Calu3 (cell line): Measurements from ENCODE around the gene MAP6. TPM values are rescaled to one million over a fixed set of nuclear protein-coding genes. Genes with fewer than 3 reads are reported as not detected.

Experiments
- BruUV-seq: library from RNA; stranded (reverse); fragments of 400-500 nt; replicated peaks from 2 replicates; lab custom pipeline; 2021; lab: Mats Ljungman, UMichigan
- CTCF ChIA-PET: fragments of 300-600 bp; sonication (Branson Sonifier 250); formaldehyde crosslinking; loops from one replicate; lab custom pipeline; 2022; ENCODE audit warnings: antibody characterized with exemption; lab: Charles Lee
- DNase-seq: peaks from one replicate; pipeline ENCODE4 v3.0.0; 2022
- H3K27ac Mint-ChIP-seq: one replicate; pipeline ENCODE4 v1.8.0; 2022; ENCODE audit warnings: mixed read lengths; ENCODE audit not compliant: unreplicated experiment
- H3K27me3 Mint-ChIP-seq: one replicate; pipeline ENCODE4 v1.8.0; 2022; ENCODE audit warnings: mixed read lengths; ENCODE audit not compliant: unreplicated experiment
- H3K36me3 Mint-ChIP-seq: one replicate; pipeline ENCODE4 v1.8.0; 2022; ENCODE audit warnings: mild to moderate bottlenecking, moderate library complexity, mixed read lengths; ENCODE audit not compliant: insufficient read depth, unreplicated experiment
- H3K4me1 Mint-ChIP-seq: one replicate; pipeline ENCODE4 v1.8.0; 2022; ENCODE audit warnings: mild to moderate bottlenecking, low read depth, mixed read lengths; ENCODE audit not compliant: unreplicated experiment
- H3K4me3 Mint-ChIP-seq: one replicate; pipeline ENCODE4 v1.8.0; 2022; ENCODE audit warnings: mild to moderate bottlenecking, low read depth, moderate library complexity, mixed read lengths; ENCODE audit not compliant: unreplicated experiment
- H3K9me3 Mint-ChIP-seq: one replicate; pipeline ENCODE4 v1.8.0; 2022; ENCODE audit warnings: low read depth, mixed read lengths; ENCODE audit not compliant: unreplicated experiment
- intact Hi-C: fragments of 100-400 bp; cut with micrococcal nuclease; formaldehyde crosslinking; loops from one replicate; pipeline ENCODE4 v1.10.0; 2022; ENCODE audit not compliant: unreplicated experiment
- total RNA-seq: library from RNA; stranded (reverse); gene quantifications from 2 replicates; pipeline ENCODE4 v1.2.3, GENCODE V29; 2022
- TF ChIP-seq, protein P1 (sequence below): fragments of 200-600 bp; IDR thresholded peaks from one replicate; pipeline ENCODE4 v1.8.0; 2022; ENCODE audit warnings: antibody characterized with exemption; ENCODE audit not compliant: unreplicated experiment

Gene MAP6
- total RNA-seq, 1 experiment from 2014 or later: not detected

- TF ChIP-seq, protein P1, sequence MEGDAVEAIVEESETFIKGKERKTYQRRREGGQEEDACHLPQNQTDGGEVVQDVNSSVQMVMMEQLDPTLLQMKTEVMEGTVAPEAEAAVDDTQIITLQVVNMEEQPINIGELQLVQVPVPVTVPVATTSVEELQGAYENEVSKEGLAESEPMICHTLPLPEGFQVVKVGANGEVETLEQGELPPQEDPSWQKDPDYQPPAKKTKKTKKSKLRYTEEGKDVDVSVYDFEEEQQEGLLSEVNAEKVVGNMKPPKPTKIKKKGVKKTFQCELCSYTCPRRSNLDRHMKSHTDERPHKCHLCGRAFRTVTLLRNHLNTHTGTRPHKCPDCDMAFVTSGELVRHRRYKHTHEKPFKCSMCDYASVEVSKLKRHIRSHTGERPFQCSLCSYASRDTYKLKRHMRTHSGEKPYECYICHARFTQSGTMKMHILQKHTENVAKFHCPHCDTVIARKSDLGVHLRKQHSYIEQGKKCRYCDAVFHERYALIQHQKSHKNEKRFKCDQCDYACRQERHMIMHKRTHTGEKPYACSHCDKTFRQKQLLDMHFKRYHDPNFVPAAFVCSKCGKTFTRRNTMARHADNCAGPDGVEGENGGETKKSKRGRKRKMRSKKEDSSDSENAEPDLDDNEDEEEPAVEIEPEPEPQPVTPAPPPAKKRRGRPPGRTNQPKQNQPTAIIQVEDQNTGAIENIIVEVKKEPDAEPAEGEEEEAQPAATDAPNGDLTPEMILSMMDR: no peak
- Mint-ChIP-seq H3K36me3 (no peaks in the 10 kb centered on the region), H3K27ac (no peak overlapping the region), H3K4me3 (no peak overlapping the region), H3K9me3 (no peaks in the 10 kb centered on the region), H3K27me3 (peaks cover 10% of the 10 kb centered on the region), H3K4me1 (no peaks in the 10 kb centered on the region)
- intact Hi-C loops: no loop called here
- CTCF ChIA-PET: no interaction called here
- no peak for DNase-seq
- no TSS peak for BruUV-seq
These were observed 115.0 kb downstream of the MAP6 start for GRCh38 chr11:75553889-75554257.

- Mint-ChIP-seq H3K4me1 (no peaks in the 10 kb centered on the region), H3K27me3 (peaks cover 17% of the 10 kb centered on the region), H3K9me3 (no peaks in the 10 kb centered on the region), H3K4me3 (no peak overlapping the region), H3K36me3 (no peaks in the 10 kb centered on the region), H3K27ac (no peak overlapping the region)
- TF ChIP-seq, protein P1: no peak
- CTCF ChIA-PET: no interaction called here
- DNase-seq: no peak
- no TSS peak for BruUV-seq
- intact Hi-C loops: no loop called here
These were observed 115.7 kb downstream of the MAP6 start for GRCh38 chr11:75553182-75553581.

DNA sequence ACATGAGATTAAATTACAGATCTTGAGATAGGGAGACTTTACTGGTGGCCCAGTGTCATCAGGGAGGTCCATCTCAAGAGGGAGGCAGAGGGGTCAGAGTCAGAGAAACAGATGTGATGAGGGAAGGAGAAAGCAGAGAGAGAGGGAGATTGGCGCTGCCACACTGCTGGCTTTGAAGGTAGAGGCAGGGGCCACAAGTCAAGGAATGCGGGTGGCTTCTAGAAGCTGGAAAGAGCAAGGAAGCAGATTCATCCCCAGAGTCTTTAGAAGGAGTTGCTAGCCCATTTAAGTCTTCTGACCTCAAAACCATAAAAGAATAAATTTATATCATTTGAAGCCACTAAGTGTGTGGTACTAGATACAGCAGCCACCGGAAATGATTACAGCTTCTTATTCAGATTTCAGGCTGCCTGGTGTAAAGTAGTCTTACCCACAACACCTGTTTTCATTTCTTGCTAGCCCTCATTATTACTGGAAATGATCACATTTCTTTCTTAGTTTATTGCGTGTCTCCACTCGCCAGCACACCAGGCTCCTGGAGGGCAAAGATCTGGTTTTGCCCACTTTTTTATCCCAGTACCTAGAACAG, 119.4 kb downstream of the MAP6 start:
- intact Hi-C loops: loop anchor here (5.0 kb wide), 2 partner anchors 158 to 318 kb away; no protein-coding TSS in a partner anchor
- no peak overlapping the region for H3K4me3 Mint-ChIP-seq
- BruUV-seq: no TSS peak
- H3K9me3 Mint-ChIP-seq: no peaks in the 10 kb centered on the region
- CTCF ChIA-PET: no interaction called here
- no peak for DNase-seq
- no peak overlapping the region for H3K27ac Mint-ChIP-seq
- peaks cover 35% of the 10 kb centered on the region for H3K27me3 Mint-ChIP-seq
- TF ChIP-seq, protein P1: no peak
- H3K4me1 Mint-ChIP-seq: no peaks in the 10 kb centered on the region
- no peaks in the 10 kb centered on the region for H3K36me3 Mint-ChIP-seq

DNA sequence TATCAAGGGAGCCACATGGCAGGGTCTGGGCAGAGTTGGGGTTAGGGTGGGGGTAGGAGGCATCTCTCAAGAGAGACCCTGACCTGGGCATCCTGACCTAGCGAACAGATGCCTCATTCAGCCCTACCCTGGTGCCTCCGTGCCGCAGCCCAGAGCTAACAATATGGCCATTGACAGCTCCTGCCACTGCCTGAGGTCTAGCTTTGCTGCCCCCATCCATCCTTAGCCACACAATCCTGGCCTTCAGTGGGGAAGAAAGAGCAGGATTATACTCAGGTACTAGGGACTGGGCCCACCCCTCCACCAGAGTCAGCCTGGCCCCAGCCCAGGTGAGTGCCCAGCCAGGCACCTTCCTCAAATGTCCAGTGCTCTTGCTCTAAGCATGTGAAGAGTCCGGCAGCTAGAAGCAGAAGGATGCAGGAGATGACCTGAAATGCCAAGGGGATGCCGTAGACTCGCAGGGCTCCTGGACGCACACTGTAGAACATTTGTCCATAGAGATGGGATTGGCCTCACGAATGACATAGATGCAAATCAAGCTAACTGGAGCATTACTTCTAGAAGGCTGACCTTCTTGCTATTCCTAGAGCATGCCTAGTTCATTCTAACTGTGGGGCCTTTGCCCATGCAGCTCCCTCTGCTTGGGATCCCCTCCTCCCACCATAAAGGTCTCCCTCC, 120.1 kb downstream of the MAP6 start:
- Mint-ChIP-seq H3K36me3 (no peaks in the 10 kb centered on the region), H3K9me3 (no peaks in the 10 kb centered on the region), H3K4me1 (no peaks in the 10 kb centered on the region), H3K27ac (no peak overlapping the region), H3K4me3 (no peak overlapping the region), H3K27me3 (peaks cover 35% of the 10 kb centered on the region)
- CTCF ChIA-PET: interaction anchor here (1.2 kb wide), 1 partner anchor 220 kb away, joined by 3 read pairs; the partner anchor contains the start of gene DGAT2
- intact Hi-C loops: loop anchor here (5.0 kb wide), 2 partner anchors 159 to 319 kb away; no protein-coding TSS in a partner anchor
- TF ChIP-seq, protein P1: no peak
- BruUV-seq: no TSS peak
- no peak for DNase-seq
